Panc1 (cell line): ENCODE measurements around the gene TMEM81. TPM values are rescaled to one million over a fixed set of nuclear protein-coding genes. Genes with fewer than 3 reads are reported as not detected.

Experiments used
- ATAC-seq: fragments of 200-7000 bp; cut with Tn5 transposase; 2 replicates; pipeline ENCODE4 v1.9.1; 2020; ENCODE audit warnings: mild to moderate bottlenecking, moderate library complexity
- BruUV-seq: library from RNA; stranded (reverse); fragments of 400-500 nt; replicated peaks from 2 replicates; lab custom pipeline; 2021; lab: Mats Ljungman, UMichigan
- CTCF ChIA-PET: fragments of 300-600 bp; sonication (Branson Sonifier 250); formaldehyde crosslinking; loops from one replicate; lab custom pipeline; 2022; ENCODE audit warnings: antibody characterized with exemption; lab: Charles Lee
- POLR2A ChIA-PET: fragments of 300-600 bp; sonication (Branson Sonifier 250); formaldehyde crosslinking; loops from one replicate; lab custom pipeline; 2022; ENCODE audit warnings: antibody characterized with exemption; lab: Charles Lee
- DNase-seq: peaks from one replicate; pipeline ENCODE4 v3.0.0-alpha.2; 2010; ENCODE audit warnings: low read depth, low spot score
- H3K27ac ChIP-seq: 2 replicates; pipeline ENCODE4 v1.5.1; 2011; ENCODE audit warnings: mild to moderate bottlenecking, low read length, inconsistent platforms
- H3K27me3 ChIP-seq: fragments of 200-500 bp; sonication (Bioruptor generic); 2 replicates; pipeline ENCODE4 v1.6.0; 2014; ENCODE audit warnings: low read length, inconsistent platforms; ENCODE audit not compliant: control insufficient read depth, insufficient read depth
- H3K36me3 ChIP-seq: fragments of 200-500 bp; sonication (Bioruptor generic); 2 replicates; pipeline ENCODE4 v1.5.1; 2014; ENCODE audit warnings: inconsistent platforms, mild to moderate bottlenecking, low read length, moderate library complexity; ENCODE audit not compliant: control insufficient read depth, insufficient read depth
- H3K4me1 ChIP-seq: 2 replicates; pipeline ENCODE4 v1.5.1; 2011; ENCODE audit warnings: inconsistent platforms, mild to moderate bottlenecking, low read length, moderate library complexity; ENCODE audit not compliant: control insufficient read depth, insufficient read depth
- H3K4me3 ChIP-seq, 2 experiments: 2 replicates each; pipeline ENCODE4 v1.5.1; 2011 to 2012; ENCODE audit warnings: low read depth in 2 of 2, low read length in 2 of 2, mild to moderate bottlenecking in 2 of 2, inconsistent platforms in 1 of 2, moderate library complexity in 1 of 2
- H3K9me3 ChIP-seq: fragments of 200-500 bp; sonication (Bioruptor generic); 2 replicates; pipeline ENCODE4 v1.5.1; 2014; ENCODE audit warnings: low read depth, mild to moderate bottlenecking, inconsistent platforms, low read length, moderate library complexity; ENCODE audit not compliant: control insufficient read depth, insufficient read depth
- CTCF ChIP-seq: fragments of 450-650 bp; IDR thresholded peaks from 2 replicates; pipeline ENCODE4 v1.5.1; 2017; ENCODE audit warnings: mild to moderate bottlenecking
- POLR2AphosphoS5 ChIP-seq: IDR thresholded peaks from 2 replicates; pipeline ENCODE4 v1.6.1; 2012; ENCODE audit warnings: mild to moderate bottlenecking, low read depth, low read length, moderate library complexity
- REST ChIP-seq, 2 experiments: IDR thresholded peaks; 2 replicates each; pipeline ENCODE4 v1.6.1; 2011 to 2012; ENCODE audit warnings: low read depth in 2 of 2, control low read depth in 1 of 2, low read length in 1 of 2, mild to moderate bottlenecking in 1 of 2, moderate library complexity in 1 of 2; ENCODE audit not compliant: insufficient read depth in 1 of 2
- SIN3A ChIP-seq: IDR thresholded peaks from 2 replicates; pipeline ENCODE4 v1.6.1; 2012; ENCODE audit warnings: low read depth, mild to moderate bottlenecking, low read length, moderate library complexity, borderline replicate concordance; ENCODE audit not compliant: insufficient read depth
- TCF7L2 ChIP-seq: IDR thresholded peaks from 2 replicates; pipeline ENCODE4 v1.6.1; 2011; ENCODE audit warnings: mild to moderate bottlenecking, low read depth, low read length, inconsistent platforms
- in situ Hi-C: cut with HindIII; loops from 2 replicates; pipeline ENCODE4 v1.10.0; 2016; ENCODE audit warnings: low sequenced_read_pairs, low pct_unique_long_range_greater_than_20kb
- intact Hi-C: fragments of 100-400 bp; cut with micrococcal nuclease; formaldehyde crosslinking; loops from one replicate; pipeline ENCODE4 v1.10.0; 2022; ENCODE audit not compliant: unreplicated experiment
- total RNA-seq: library from RNA; stranded (reverse); gene quantifications from one replicate; pipeline ENCODE4 v1.2.1, GENCODE V29; 2021; ENCODE audit not compliant: unreplicated experiment

The TMEM81 gene
- total RNA-seq, 1 experiment from 2014 or later = 4.0 TPM

DNA sequence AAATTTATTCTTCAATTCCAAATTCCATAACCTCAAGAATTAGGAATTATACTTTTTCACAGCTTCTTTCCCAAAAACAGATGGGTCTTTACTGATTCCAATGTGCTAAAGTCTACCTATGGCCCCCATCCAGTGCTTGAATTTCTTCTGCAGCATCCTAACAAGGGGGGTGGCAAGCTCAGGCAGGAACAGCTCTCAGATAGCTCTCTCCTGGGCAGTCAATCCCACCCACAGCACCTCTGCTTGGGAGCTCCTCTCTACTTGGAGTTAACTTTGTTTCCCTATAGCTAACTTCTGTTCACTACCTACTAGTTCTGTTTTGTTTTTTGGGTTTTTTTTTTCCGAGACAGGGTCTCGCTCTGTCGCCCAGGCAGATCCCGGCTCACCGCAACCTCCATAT is 25.5 kb upstream of the TMEM81 start:
- Histone ChIP-seq H3K4me1 (no peaks in the 10 kb centered on the region), H3K27ac (no peak overlapping the region), H3K27me3 (no peaks in the 10 kb centered on the region), H3K9me3 (no peaks in the 10 kb centered on the region), H3K36me3 (peaks cover 18% of the 10 kb centered on the region), H3K4me3 (no peak overlapping the region)
- POLR2A ChIA-PET = interaction anchor here (0.6 kb wide), 1 partner anchor 51 kb away, joined by 3 read pairs; no protein-coding TSS in a partner anchor
- in situ Hi-C loops = no loop called here
- ATAC-seq = no peak
- intact Hi-C loops = no loop called here
- BruUV-seq = no TSS peak
- TF ChIP-seq POLR2AphosphoS5 (no peak), CTCF (no peak), REST (IDR thresholded peaks at IDR 0.05; ENCODE audit: insufficient read depth in 1 of 2, low read depth in 2 of 2, low read length in 1 of 2) (no peak), SIN3A (no peak), TCF7L2 (no peak)
- no peak for DNase-seq
- CTCF ChIA-PET = no interaction called here

DNA sequence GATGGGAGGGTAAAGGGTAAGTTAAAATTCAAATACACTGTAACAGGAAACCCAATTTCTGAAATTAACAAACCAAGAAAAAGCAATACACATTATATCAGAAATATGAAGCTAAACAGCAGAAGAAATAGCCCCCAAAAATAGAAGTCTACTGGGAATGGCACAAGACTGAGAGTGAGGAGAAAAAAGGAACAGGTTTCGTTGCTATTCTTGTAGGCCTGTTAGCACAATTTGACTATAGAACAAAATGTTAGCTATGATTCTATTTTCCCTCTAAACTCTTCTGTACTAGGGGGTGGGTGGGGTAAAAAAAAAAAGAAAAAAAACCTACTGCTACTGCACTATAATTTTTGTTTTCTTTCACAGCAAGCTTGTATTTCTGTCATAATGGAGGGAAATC is 25.0 kb upstream of the TMEM81 start:
- CTCF ChIA-PET = no interaction called here
- BruUV-seq = no TSS peak
- in situ Hi-C loops (no loop called here), intact Hi-C loops (no loop called here)
- peaks cover 13% of the 10 kb centered on the region for H3K36me3 ChIP-seq
- no peak overlapping the region for H3K27ac ChIP-seq
- no peak for DNase-seq
- H3K4me3 ChIP-seq = no peak overlapping the region
- no peaks in the 10 kb centered on the region for H3K4me1 ChIP-seq
- ATAC-seq = no peak
- TF ChIP-seq SIN3A = no peak
- no peak for TF ChIP-seq TCF7L2
- TF ChIP-seq CTCF = no peak
- no peak for TF ChIP-seq POLR2AphosphoS5
- no peak for TF ChIP-seq REST (IDR thresholded peaks at IDR 0.05; ENCODE audit: insufficient read depth in 1 of 2, low read depth in 2 of 2, low read length in 1 of 2)
- H3K9me3 ChIP-seq = no peaks in the 10 kb centered on the region
- POLR2A ChIA-PET = interaction anchor here (0.5 kb wide), 1 partner anchor 27 kb away, joined by 3 read pairs; no protein-coding TSS in a partner anchor
- H3K27me3 ChIP-seq = no peaks in the 10 kb centered on the region
